Adrenal gland (tissue), 12 donors: ENCODE measurements around the gene TTC33. TPM values are rescaled to one million over a fixed set of nuclear protein-coding genes. Genes with fewer than 3 reads are reported as not detected.
A peak's percentile ranks its signal among the peaks of the same experiment; 100 is the strongest.

ENCODE experiments used
- DNase-seq, 7 donors: peaks; one replicate each; pipeline ENCODE4 v3.0.0-alpha.2; 2019 to 2020
- H3K27ac ChIP-seq, 5 donors: fragments of 200-600 bp; sonication (generic) in 4 of 5; 1 replicate in 3 of 5; 2 replicates in 2 of 5; pipeline versions ENCODE4 v1.5.1 to v1.8.0; 2016 to 2020; ENCODE audit warnings: mild to moderate bottlenecking in 1 of 5
- H3K27me3 ChIP-seq: fragments of 200-600 bp; 2 replicates; pipeline ENCODE4 v1.8.0; 2021
- H3K36me3 ChIP-seq, 2 donors: fragments of 200-600 bp; replicated peaks in 1 of 2; 1 replicate in 1 of 2; 2 replicates in 1 of 2; pipeline versions ENCODE4 v1.5.1 to v1.8.0; 2018 to 2022
- H3K4me1 ChIP-seq, 2 donors: fragments of 200-600 bp; replicated peaks in 1 of 2; 1 replicate in 1 of 2; 2 replicates in 1 of 2; pipeline versions ENCODE4 v1.5.1 to v1.8.0; 2018 to 2021
- H3K4me3 ChIP-seq, 4 donors: fragments of 200-600 bp; sonication (generic) in 3 of 4; one replicate each; pipeline ENCODE4 v1.5.1; 2016 to 2018
- H3K9me3 ChIP-seq, 3 donors: fragments of 200-600 bp; sonication (generic) in 1 of 3; replicated peaks in 1 of 3; 1 replicate in 2 of 3; 2 replicates in 1 of 3; pipeline versions ENCODE4 v1.5.1 to v1.8.0; 2016 to 2021
- POLR2A ChIP-seq, 2 donors: fragments of 450-650 bp; IDR thresholded peaks; one replicate each; pipeline ENCODE4 v1.6.1; 2017; ENCODE audit warnings: antibody characterized with exemption in 2 of 2, mild to moderate bottlenecking in 2 of 2, moderate library complexity in 1 of 2
- WGBS, 4 donors: extraction: QIAGEN DNeasy Blood & Tissue Kit in 2 of 4; methylation state at CpG; one replicate each; pipeline versions ENCODE4 v1.1.5 to v1.1.7; 2013 to 2017; 5-methylcytosine and 5-hydroxymethylcytosine counted together
- intact Hi-C, 2 donors: fragments of 100-400 bp; cut with DNase I; formaldehyde crosslinking; loops; one replicate each; pipeline versions ENCODE4 v1.14.1 to v1.15.0; 2022 to 2023
- polyA plus RNA-seq, 3 donors: library from polyadenylated mRNA; stranded (reverse); fragments of 200-250 nt in 2 of 3; fragments of 350-450 nt in 1 of 3; fragmentation: Illumina TruSeq in 1 of 3; extraction: RNeasy Lipid Tissue Mini Kit (QIAGEN cat#74804) in 1 of 3; gene quantifications; one replicate each; pipeline ENCODE4 v1.2.3, GENCODE V29; 2013 to 2014
- total RNA-seq, 9 donors: library from RNA; depleted of rRNA in 4 of 9; stranded (reverse); fragments of >200 nt in 4 of 9; fragments of 120-200 nt in 1 of 9; fragmentation: NEBNext Ultra II Directional in 1 of 9; extraction: Animal tissue kit (Norgen Biotek cat#: 25700) in 1 of 9; gene quantifications; one replicate each; pipeline versions ENCODE4 v1.1.0 to v1.2.4, GENCODE V29; 2013 to 2023
- TF ChIP-seq, protein P1 (sequence below), 6 experiments: fragments of 450-650 bp in 4 of 6; fragments of 200-600 bp in 2 of 6; sonication (generic) in 1 of 6; IDR thresholded peaks; 1 replicate in 5 of 6; 2 replicates in 1 of 6; pipeline versions ENCODE4 v1.5.1 to v1.8.0; 2016 to 2021; ENCODE audit warnings: antibody characterized with exemption in 6 of 6, mild to moderate bottlenecking in 2 of 6, moderate library complexity in 1 of 6
- donor health status: healthy with polysubstance abuse.
- donor health status: Bipolar disorder and iron deficiency.
- donor health status: DM: yes; HTN: yes; CAD: no.
- donor health status: DM: no; HTN: no; CAD: no.
- donor health status: DM: no; HTN: no; CAD: no.
- donor health status: DM: yes; HTN: yes; CAD: no.

The TTC33 gene
- total and polyA plus RNA-seq, 12 donors = 5.8 to 33.5 (median 15.3) TPM

DNA sequence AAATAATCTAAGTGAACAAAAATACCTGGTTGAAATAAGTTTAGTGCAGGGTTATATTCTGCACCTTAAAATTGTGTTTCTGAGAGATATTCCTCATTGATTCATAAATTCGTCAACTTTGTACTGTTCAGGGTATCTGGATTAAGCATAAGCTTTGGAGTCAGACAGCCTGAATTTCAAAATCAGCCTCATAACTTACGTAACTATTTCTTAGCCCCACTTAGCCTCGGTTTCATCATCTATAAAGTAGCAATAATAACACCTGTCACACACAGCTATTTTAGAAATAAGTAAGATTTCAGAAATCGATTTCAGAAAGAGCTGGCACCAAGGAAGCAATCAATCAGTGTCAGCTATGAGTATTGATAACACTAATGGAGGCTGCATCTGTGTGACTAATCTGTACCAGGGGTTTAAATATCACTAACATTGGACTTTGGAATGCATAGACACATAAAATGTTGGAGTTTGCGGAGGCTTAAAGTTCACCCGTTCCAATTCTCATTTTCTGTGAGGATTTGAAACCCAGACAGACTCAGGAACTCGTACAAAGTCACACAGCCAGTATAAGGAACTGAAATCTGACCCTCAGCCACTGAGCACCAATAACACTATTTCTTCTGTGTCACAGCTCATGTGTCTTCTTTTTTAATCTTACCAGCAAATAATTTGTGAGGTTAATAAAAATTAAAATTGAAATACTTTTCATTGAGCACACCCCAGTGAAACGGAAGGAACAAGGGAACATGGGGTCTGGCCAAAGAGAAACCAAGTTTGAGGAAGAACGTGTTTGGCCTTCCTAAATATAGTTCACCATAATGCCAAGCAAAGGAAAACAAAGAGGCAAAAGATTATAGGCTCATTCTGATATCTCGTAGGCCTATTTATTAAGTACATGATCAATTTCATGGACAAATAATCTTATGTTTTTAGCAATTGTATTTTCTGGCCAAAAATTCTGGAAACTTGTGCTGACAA is 270.5 kb downstream of the TTC33 start:
- TF ChIP-seq, protein P1, sequence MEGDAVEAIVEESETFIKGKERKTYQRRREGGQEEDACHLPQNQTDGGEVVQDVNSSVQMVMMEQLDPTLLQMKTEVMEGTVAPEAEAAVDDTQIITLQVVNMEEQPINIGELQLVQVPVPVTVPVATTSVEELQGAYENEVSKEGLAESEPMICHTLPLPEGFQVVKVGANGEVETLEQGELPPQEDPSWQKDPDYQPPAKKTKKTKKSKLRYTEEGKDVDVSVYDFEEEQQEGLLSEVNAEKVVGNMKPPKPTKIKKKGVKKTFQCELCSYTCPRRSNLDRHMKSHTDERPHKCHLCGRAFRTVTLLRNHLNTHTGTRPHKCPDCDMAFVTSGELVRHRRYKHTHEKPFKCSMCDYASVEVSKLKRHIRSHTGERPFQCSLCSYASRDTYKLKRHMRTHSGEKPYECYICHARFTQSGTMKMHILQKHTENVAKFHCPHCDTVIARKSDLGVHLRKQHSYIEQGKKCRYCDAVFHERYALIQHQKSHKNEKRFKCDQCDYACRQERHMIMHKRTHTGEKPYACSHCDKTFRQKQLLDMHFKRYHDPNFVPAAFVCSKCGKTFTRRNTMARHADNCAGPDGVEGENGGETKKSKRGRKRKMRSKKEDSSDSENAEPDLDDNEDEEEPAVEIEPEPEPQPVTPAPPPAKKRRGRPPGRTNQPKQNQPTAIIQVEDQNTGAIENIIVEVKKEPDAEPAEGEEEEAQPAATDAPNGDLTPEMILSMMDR (IDR thresholded peaks at IDR 0.05) = no peak
- no peak for TF ChIP-seq POLR2A (IDR thresholded peaks at IDR 0.05)
- Histone ChIP-seq H3K27me3 (no peaks in the 10 kb centered on the region), H3K9me3 (no peaks in the 10 kb centered on the region), H3K27ac (peak overlapping the region in 2 of 5 donors; percentile 54 to 59), H3K4me3 (no peak overlapping the region), H3K36me3 (no peaks in the 10 kb centered on the region), H3K4me1 (peaks cover 0 to 3% of the 10 kb centered on the region in 2 donors)
- WGBS, 4 donors = 54 to 62% (median 58%) methylated on average over 10 of the region's 10 CpGs
- DNase-seq = peak in 1 of 7 donors; percentile 2
- intact Hi-C loops = no loop called here

DNA sequence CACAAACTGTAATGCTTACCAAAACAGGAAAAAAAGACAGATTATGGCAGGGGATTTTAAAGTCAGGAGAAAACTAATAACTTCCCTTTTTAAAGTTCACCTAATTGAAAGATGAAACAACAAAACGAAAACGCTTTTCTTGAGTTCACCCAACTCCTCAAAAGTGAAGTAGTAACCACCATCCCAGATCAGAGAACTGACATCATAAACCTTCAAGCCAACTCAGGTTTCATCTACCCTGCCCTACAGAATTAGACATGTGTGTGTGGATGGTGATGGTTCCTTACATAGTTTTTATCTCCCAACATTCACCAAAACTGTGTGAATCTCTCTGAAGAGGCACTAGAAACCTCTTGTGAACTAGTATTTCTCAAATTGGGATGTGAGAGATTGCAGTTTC is 271.3 kb downstream of the TTC33 start:
- intact Hi-C loops = no loop called here
- H3K4me3 ChIP-seq = no peak overlapping the region
- TF ChIP-seq, protein P1 (IDR thresholded peaks at IDR 0.05) = no peak
- no peak for TF ChIP-seq POLR2A (IDR thresholded peaks at IDR 0.05)
- H3K4me1 ChIP-seq = peaks cover 0 to 3% of the 10 kb centered on the region in 2 donors
- no peak for DNase-seq
- WGBS, 4 donors = 62 to 79% (median 67%) methylated on average over 2 of the region's 2 CpGs
- H3K27me3 ChIP-seq = no peaks in the 10 kb centered on the region
- H3K9me3 ChIP-seq = no peaks in the 10 kb centered on the region
- H3K27ac ChIP-seq = peak overlapping the region in 1 of 5 donors; percentile 54
- H3K36me3 ChIP-seq = no peaks in the 10 kb centered on the region

DNA sequence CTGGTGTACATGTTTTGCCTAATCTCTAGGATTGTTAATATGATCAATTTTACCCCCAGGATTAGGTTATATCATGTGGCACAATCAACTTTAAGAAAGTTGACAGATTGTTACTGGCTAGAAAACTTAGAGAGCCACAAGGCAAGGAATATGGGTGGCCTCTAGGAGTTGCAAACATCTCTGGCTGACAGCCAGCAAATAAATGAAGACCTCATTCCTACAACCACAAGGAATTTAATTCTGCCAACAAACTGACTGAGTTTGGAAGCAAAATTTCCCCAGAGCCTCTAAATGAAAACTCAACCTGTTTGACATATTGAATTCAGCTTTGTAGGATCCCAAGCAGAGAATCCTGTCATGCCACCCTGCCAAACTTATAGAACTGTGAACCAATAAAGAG is 272.4 kb downstream of the TTC33 start:
- Histone ChIP-seq H3K27me3 (no peaks in the 10 kb centered on the region), H3K9me3 (no peaks in the 10 kb centered on the region), H3K4me3 (no peak overlapping the region), H3K4me1 (peaks cover 0 to 3% of the 10 kb centered on the region in 2 donors), H3K36me3 (no peaks in the 10 kb centered on the region), H3K27ac (no peak overlapping the region)
- intact Hi-C loops = no loop called here
- TF ChIP-seq, protein P1 (IDR thresholded peaks at IDR 0.05) = no peak
- TF ChIP-seq POLR2A (IDR thresholded peaks at IDR 0.05) = no peak
- no peak for DNase-seq

DNA sequence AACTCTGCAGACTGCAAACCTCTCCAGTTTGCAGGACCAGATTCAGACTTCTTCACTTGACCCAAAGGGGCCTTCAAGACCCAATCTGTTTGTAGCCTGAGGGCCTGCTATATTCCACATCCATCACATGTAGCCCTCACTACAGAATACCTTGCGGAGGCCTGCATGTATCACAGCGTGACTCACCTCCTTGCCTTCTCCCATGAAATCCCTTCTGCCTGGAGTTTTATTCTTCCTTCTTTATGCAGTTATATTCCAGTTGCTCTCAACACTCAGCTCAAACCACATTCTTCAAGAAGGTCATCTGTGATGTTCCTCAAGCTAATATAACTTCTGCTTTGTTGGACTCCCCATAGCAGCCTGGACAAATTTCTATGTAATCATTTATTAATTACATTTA is 274.5 kb downstream of the TTC33 start:
- Histone ChIP-seq H3K4me3 (no peak overlapping the region), H3K27ac (no peak overlapping the region), H3K36me3 (no peaks in the 10 kb centered on the region), H3K27me3 (no peaks in the 10 kb centered on the region), H3K4me1 (no peaks in the 10 kb centered on the region), H3K9me3 (no peaks in the 10 kb centered on the region)
- no peak for TF ChIP-seq POLR2A (IDR thresholded peaks at IDR 0.05)
- TF ChIP-seq, protein P1 (IDR thresholded peaks at IDR 0.05) = no peak
- 83 to 95% (median 91%) methylated on average over 2 of the region's 2 CpGs for WGBS, 4 donors
- intact Hi-C loops = no loop called here
- DNase-seq = no peak
